ENCODE results near the gene TTLL3. TPM values are rescaled to one million over a fixed set of nuclear protein-coding genes. Genes with fewer than 3 reads are reported as not detected.
A peak's percentile ranks its signal among the peaks of the same experiment; 100 is the strongest.
"Not testable (repeated sequence)": the region's sequence is repeated elsewhere in the genome, so short reads cannot be mapped to it uniquely, and the experiment has no call there.

TTLL3 gene
- total and polyA plus RNA-seq, 2 donors from 2014 or later: 27.5 to 61.0 TPM

DNA sequence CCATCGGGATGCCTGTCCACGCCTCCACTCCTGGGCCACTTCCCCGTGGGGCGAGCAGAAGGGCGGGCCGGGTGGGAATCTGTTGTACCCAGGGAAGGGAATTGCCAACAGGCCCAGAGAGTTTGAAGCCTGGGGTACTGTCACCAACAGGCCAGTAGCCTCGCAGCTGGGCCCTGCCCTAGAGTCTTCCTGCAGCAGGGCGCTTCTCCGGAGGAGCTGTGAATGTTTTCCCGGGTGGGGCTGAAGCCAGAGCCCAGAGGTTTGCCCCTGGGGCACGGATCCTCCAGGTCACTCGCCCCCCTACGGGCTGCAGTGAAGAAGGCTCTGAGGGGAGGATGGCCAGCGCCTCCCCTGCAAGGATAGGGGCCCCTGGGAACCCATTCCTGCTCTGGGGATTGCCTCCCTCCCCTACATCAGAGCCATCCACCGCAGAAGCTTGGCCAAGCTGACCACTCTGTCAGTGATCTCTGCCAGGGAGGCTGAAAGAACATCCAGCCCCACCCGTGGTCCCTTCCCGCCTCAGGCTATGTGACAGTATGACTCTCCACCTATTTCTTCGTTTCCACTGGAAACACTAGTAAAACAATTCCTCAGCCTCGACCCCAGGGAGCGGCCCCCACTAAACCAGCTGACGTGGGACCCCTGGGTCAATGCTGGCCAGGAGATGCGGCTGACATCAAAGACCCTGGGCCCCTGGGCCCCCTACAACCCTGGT lies 53.2 kb downstream of the TTLL3 start:
- no peaks in the 10 kb centered on the region for H3K36me3 ChIP-seq (ENCODE audit: control insufficient read depth in 2 of 3, insufficient read depth in 3 of 3, low read length in 3 of 3)
- H3K9ac ChIP-seq (ENCODE audit: low read length in 3 of 3): no peak overlapping the region
- H3K4me3 ChIP-seq (ENCODE audit: low read length in 3 of 3): no peak overlapping the region
- no peak overlapping the region for H3K27ac ChIP-seq (ENCODE audit: low read depth in 2 of 2, low read length in 2 of 2)
- H3K9me3 ChIP-seq (ENCODE audit: control insufficient read depth in 2 of 3, insufficient read depth in 1 of 3, low read length in 3 of 3): no peaks in the 10 kb centered on the region
- no peaks in the 10 kb centered on the region for H3K27me3 ChIP-seq (ENCODE audit: control insufficient read depth, insufficient read depth, low read length)
- DNase-seq (peak in 1 of 5 donors; percentile 10), FAIRE-seq (no peak)
- H3K4me1 ChIP-seq (ENCODE audit: control insufficient read depth in 2 of 3, insufficient read depth in 2 of 3, low read depth in 1 of 3, low read length in 3 of 3): no peaks in the 10 kb centered on the region
- intact Hi-C loops (cut with DNase I): no loop called here
- TF ChIP-seq, protein P1, sequence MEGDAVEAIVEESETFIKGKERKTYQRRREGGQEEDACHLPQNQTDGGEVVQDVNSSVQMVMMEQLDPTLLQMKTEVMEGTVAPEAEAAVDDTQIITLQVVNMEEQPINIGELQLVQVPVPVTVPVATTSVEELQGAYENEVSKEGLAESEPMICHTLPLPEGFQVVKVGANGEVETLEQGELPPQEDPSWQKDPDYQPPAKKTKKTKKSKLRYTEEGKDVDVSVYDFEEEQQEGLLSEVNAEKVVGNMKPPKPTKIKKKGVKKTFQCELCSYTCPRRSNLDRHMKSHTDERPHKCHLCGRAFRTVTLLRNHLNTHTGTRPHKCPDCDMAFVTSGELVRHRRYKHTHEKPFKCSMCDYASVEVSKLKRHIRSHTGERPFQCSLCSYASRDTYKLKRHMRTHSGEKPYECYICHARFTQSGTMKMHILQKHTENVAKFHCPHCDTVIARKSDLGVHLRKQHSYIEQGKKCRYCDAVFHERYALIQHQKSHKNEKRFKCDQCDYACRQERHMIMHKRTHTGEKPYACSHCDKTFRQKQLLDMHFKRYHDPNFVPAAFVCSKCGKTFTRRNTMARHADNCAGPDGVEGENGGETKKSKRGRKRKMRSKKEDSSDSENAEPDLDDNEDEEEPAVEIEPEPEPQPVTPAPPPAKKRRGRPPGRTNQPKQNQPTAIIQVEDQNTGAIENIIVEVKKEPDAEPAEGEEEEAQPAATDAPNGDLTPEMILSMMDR (IDR thresholded peaks at IDR 0.05; ENCODE audit: borderline replicate concordance, extremely low read depth, insufficient read depth): no peak

DNA sequence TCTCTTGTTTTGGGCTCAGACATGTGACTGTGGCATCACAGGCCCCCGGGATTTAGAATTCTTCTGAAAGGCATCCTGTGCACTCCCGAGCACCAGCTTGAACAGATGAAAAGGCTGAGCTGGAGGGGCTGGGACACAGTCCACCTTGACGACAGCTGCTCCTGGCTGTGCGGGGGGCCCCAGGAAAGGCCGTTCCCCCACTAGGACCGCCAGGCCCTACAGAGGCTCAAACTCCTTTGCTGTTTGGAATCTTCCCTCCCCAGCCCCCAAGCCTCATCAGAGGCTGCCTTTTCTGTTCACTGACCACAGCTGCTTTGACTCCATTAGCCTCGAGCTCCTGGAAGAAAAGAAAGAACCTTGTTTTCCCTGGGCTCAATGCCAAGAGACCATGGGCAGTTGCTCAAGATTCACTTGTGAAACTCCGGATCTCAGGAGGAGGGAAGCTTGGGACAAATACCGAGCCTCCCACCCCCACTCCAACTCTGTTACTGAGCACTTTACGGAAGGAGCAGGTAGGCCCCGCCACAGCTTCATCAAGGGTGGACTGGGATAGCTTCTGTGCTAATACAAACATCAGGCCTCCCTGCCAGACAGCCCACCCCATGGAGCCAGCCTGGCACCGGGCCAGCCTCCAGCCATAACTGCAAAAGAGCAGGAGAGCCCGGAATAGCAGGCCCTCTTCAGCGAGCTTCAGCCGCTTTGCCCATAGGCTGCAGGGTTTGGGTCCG lies 54.3 kb downstream of the TTLL3 start:
- intact Hi-C loops (cut with DNase I): no loop called here
- Histone ChIP-seq H3K4me1 (ENCODE audit: control insufficient read depth in 2 of 3, insufficient read depth in 2 of 3, low read depth in 1 of 3, low read length in 3 of 3) (no peaks in the 10 kb centered on the region), H3K4me3 (ENCODE audit: low read length in 3 of 3) (no peak overlapping the region), H3K27ac (ENCODE audit: low read depth in 2 of 2, low read length in 2 of 2) (no peak overlapping the region), H3K9me3 (ENCODE audit: control insufficient read depth in 2 of 3, insufficient read depth in 1 of 3, low read length in 3 of 3) (no peaks in the 10 kb centered on the region), H3K36me3 (ENCODE audit: control insufficient read depth in 2 of 3, insufficient read depth in 3 of 3, low read length in 3 of 3) (no peaks in the 10 kb centered on the region), H3K9ac (ENCODE audit: low read length in 3 of 3) (no peak overlapping the region), H3K27me3 (ENCODE audit: control insufficient read depth, insufficient read depth, low read length) (no peaks in the 10 kb centered on the region)
- DNase-seq (peak; percentile 47 to 89 (median 80)), FAIRE-seq (no peak)
- TF ChIP-seq, protein P1 (IDR thresholded peaks at IDR 0.05; ENCODE audit: borderline replicate concordance, extremely low read depth, insufficient read depth): no peak

DNA sequence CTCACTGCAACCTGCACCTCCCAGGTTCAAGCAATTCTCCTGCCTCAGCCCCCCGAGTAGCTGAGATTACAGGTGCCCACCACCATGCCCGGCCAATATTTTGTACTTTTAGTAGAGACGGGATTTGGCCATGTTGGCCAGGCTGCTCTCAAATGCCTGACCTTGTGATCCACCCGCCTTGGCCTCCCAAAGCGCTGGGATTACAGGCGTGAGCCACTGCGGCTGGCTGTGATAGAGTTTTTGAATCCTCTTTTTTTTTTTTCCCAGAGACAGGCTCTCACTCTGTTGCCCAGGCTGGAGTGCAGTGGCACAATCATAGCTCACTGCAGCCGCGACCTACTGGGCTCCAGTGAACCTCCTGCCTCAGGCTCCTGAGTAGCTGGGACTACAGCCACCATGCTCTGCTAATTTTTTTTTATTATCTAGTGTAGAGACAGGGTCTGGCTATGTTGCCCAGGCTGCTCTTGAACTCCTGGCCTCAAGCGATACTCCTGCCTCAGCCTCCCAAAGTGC lies 55.1 kb downstream of the TTLL3 start:
- FAIRE-seq; intact Hi-C loops (cut with DNase I); H3K36me3 ChIP-seq (ENCODE audit: control insufficient read depth in 2 of 3, insufficient read depth in 3 of 3, low read length in 3 of 3); H3K4me1 ChIP-seq (ENCODE audit: control insufficient read depth in 2 of 3, insufficient read depth in 2 of 3, low read depth in 1 of 3, low read length in 3 of 3); H3K9ac ChIP-seq (ENCODE audit: low read length in 3 of 3); DNase-seq; H3K9me3 ChIP-seq (ENCODE audit: control insufficient read depth in 2 of 3, insufficient read depth in 1 of 3, low read length in 3 of 3); H3K27me3 ChIP-seq (ENCODE audit: control insufficient read depth, insufficient read depth, low read length); H3K27ac ChIP-seq (ENCODE audit: low read depth in 2 of 2, low read length in 2 of 2); H3K4me3 ChIP-seq (ENCODE audit: low read length in 3 of 3): not testable (repeated sequence)

DNA sequence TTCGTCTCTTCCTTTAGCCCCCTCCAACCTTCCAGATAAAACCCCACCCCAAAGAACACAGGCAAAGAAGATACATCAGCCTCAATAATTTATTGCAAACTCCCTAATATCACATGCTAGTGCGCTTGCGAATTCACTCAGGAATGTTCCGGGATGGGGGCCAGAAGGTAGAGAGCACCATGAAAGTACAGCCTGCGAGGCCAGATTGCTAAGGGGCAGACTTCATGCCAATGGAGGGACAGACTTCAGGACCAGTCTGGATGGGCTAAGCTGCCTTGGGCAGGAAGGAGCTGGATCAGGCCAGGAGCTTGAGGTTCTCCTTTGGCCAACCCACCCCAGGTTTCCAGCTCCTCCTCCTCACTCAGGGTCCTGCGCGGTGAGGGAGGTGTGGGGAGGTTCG lies 56.6 kb downstream of the TTLL3 start:
- no peak for FAIRE-seq
- no peaks in the 10 kb centered on the region for H3K27me3 ChIP-seq (ENCODE audit: control insufficient read depth, insufficient read depth, low read length)
- no peaks in the 10 kb centered on the region for H3K36me3 ChIP-seq (ENCODE audit: control insufficient read depth in 2 of 3, insufficient read depth in 3 of 3, low read length in 3 of 3)
- H3K9ac ChIP-seq (ENCODE audit: low read length in 3 of 3): no peak overlapping the region
- no peak overlapping the region for H3K27ac ChIP-seq (ENCODE audit: low read depth in 2 of 2, low read length in 2 of 2)
- TF ChIP-seq, protein P1 (IDR thresholded peaks at IDR 0.05; ENCODE audit: borderline replicate concordance, extremely low read depth, insufficient read depth): no peak
- intact Hi-C loops (cut with DNase I): no loop called here
- no peak overlapping the region for H3K4me3 ChIP-seq (ENCODE audit: low read length in 3 of 3)
- DNase-seq: no peak
- H3K4me1 ChIP-seq (ENCODE audit: control insufficient read depth in 2 of 3, insufficient read depth in 2 of 3, low read depth in 1 of 3, low read length in 3 of 3): no peaks in the 10 kb centered on the region
- H3K9me3 ChIP-seq (ENCODE audit: control insufficient read depth in 2 of 3, insufficient read depth in 1 of 3, low read length in 3 of 3): no peaks in the 10 kb centered on the region

Measured in kidney (tissue), 14 donors.